Measurements from ENCODE around the gene ZNF618. TPM values are rescaled to one million over a fixed set of nuclear protein-coding genes. Genes with fewer than 3 reads are reported as not detected.
A peak's percentile ranks its signal among the peaks of the same experiment; 100 is the strongest.

Gene ZNF618
- polyA plus RNA-seq, 1 donor (not counting 4 experiments of a cell fraction or from before 2014, with no cell fraction given): 2.5 TPM

GRCh38 chr9:113927277-113927676, 51.2 kb downstream of the ZNF618 start:
- DNase-seq (ENCODE audit: low read depth, low spot score) (no peak), FAIRE-seq (no peak)
- no peaks in the 10 kb centered on the region for H3K9me1 ChIP-seq (ENCODE audit: control insufficient read depth, extremely low read depth, insufficient read depth, low read length)
- no peak overlapping the region for H3K9ac ChIP-seq (ENCODE audit: control insufficient read depth, extremely low read depth, insufficient read depth, low read length)
- H3K27me3 ChIP-seq (ENCODE audit: control insufficient read depth, extremely low read depth, insufficient read depth, low read length): no peaks in the 10 kb centered on the region
- no peaks in the 10 kb centered on the region for H3K36me3 ChIP-seq (ENCODE audit: control insufficient read depth in 2 of 2, extremely low read depth in 1 of 2, insufficient read depth in 2 of 2, low read length in 2 of 2)
- H4K20me1 ChIP-seq (ENCODE audit: control insufficient read depth, extremely low read depth, insufficient read depth, low read length): no peaks in the 10 kb centered on the region
- no peaks in the 10 kb centered on the region for H3K4me1 ChIP-seq (ENCODE audit: control insufficient read depth, extremely low read depth, insufficient read depth, low read length)
- dilution Hi-C loops (cut with MboI; ENCODE audit: extremely low pct_ligation_motif_present, low sequenced_read_pairs): no loop called here
- H3K4me2 ChIP-seq (ENCODE audit: control insufficient read depth, extremely low read depth, insufficient read depth, low read depth, low read length): no peak overlapping the region
- H3K4me3 ChIP-seq (ENCODE audit: control insufficient read depth in 2 of 3, extremely low read depth in 1 of 3, insufficient read depth in 2 of 3, low read depth in 1 of 3, low read length in 3 of 3): no peak overlapping the region
- H3K79me2 ChIP-seq (ENCODE audit: control insufficient read depth, insufficient read depth, low read length): peaks cover 2% of the 10 kb centered on the region
- H2AFZ ChIP-seq (ENCODE audit: control insufficient read depth, low read length): no peak overlapping the region
- no peaks in the 10 kb centered on the region for H3K9me3 ChIP-seq (ENCODE audit: control insufficient read depth, low read depth, low read length)
- H3K27ac ChIP-seq (ENCODE audit: control insufficient read depth, insufficient read depth, low read length): no peak overlapping the region
- no peak for TF ChIP-seq EZH2 (IDR thresholded peaks at IDR 0.05; ENCODE audit: low read length)

- dilution Hi-C loops (cut with MboI; ENCODE audit: extremely low pct_ligation_motif_present, low sequenced_read_pairs): no loop called here
- peak; percentile 17 for FAIRE-seq
- H3K4me2 ChIP-seq (ENCODE audit: control insufficient read depth, extremely low read depth, insufficient read depth, low read depth, low read length): no peak overlapping the region
- no peak overlapping the region for H3K27ac ChIP-seq (ENCODE audit: control insufficient read depth, insufficient read depth, low read length)
- no peaks in the 10 kb centered on the region for H3K36me3 ChIP-seq (ENCODE audit: control insufficient read depth in 2 of 2, extremely low read depth in 1 of 2, insufficient read depth in 2 of 2, low read length in 2 of 2)
- H3K9me1 ChIP-seq (ENCODE audit: control insufficient read depth, extremely low read depth, insufficient read depth, low read length): no peaks in the 10 kb centered on the region
- H3K9ac ChIP-seq (ENCODE audit: control insufficient read depth, extremely low read depth, insufficient read depth, low read length): no peak overlapping the region
- H3K27me3 ChIP-seq (ENCODE audit: control insufficient read depth, extremely low read depth, insufficient read depth, low read length): no peaks in the 10 kb centered on the region
- no peak overlapping the region for H2AFZ ChIP-seq (ENCODE audit: control insufficient read depth, low read length)
- H3K9me3 ChIP-seq (ENCODE audit: control insufficient read depth, low read depth, low read length): no peaks in the 10 kb centered on the region
- no peak for DNase-seq (ENCODE audit: low read depth, low spot score)
- no peaks in the 10 kb centered on the region for H4K20me1 ChIP-seq (ENCODE audit: control insufficient read depth, extremely low read depth, insufficient read depth, low read length)
- H3K79me2 ChIP-seq (ENCODE audit: control insufficient read depth, insufficient read depth, low read length): peaks cover 2% of the 10 kb centered on the region
- H3K4me1 ChIP-seq (ENCODE audit: control insufficient read depth, extremely low read depth, insufficient read depth, low read length): no peaks in the 10 kb centered on the region
- no peak overlapping the region for H3K4me3 ChIP-seq (ENCODE audit: control insufficient read depth in 2 of 3, extremely low read depth in 1 of 3, insufficient read depth in 2 of 3, low read depth in 1 of 3, low read length in 3 of 3)
- no peak for TF ChIP-seq CTCF (optimal IDR thresholded peaks at IDR 0.05 in 1 of 3, IDR thresholded peaks at IDR 0.05 in 1 of 3, conservative IDR thresholded peaks at IDR 0.05 in 1 of 3; ENCODE audit: extremely low read depth in 1 of 3, insufficient read depth in 2 of 3, low read length in 3 of 3)
- no peak for TF ChIP-seq EZH2 (IDR thresholded peaks at IDR 0.05; ENCODE audit: low read length)
These were observed 52.2 kb downstream of the ZNF618 start for GRCh38 chr9:113928269-113928668.
